GM12874 (cell line): Measurements from ENCODE around the gene ARHGAP33.

Source experiments
- CTCF ChIP-seq: IDR thresholded peaks from 2 replicates; pipeline ENCODE4 v1.5.1; 2011; ENCODE audit warnings: low read depth, mild to moderate bottlenecking, control low read depth, low read length, moderate library complexity; ENCODE audit not compliant: insufficient read depth

Gene ARHGAP33

GRCh38 chr19:35775298-35776101 lies at the start of gene ARHGAP33:
Gene ARHGAP33, plus strand, starts transcription at chr19:35775564. Its CDS starts 95 bp downstream, at chr19:35775659.
- no peak for TF ChIP-seq CTCF

GRCh38 chr19:35727053-35727955 lies 48.1 kb upstream of the ARHGAP33 start:
- no peak for TF ChIP-seq CTCF

- no peak for TF ChIP-seq CTCF
Measured at GRCh38 chr19:35727956-35728706, 47.2 kb upstream of the ARHGAP33 start.

GRCh38 chr19:35729021-35729420 lies 46.3 kb upstream of the ARHGAP33 start:
- TF ChIP-seq CTCF = no peak

GRCh38 chr19:35729763-35730162 lies 45.6 kb upstream of the ARHGAP33 start:
- no peak for TF ChIP-seq CTCF

- TF ChIP-seq CTCF = no peak
Measured at GRCh38 chr19:35730326-35730725, 45.0 kb upstream of the ARHGAP33 start.

- TF ChIP-seq CTCF = no peak
Measured at GRCh38 chr19:35731353-35731752, 44.0 kb upstream of the ARHGAP33 start.
